ENCODE data around the gene OTOGL.
A peak's percentile ranks its signal among the peaks of the same experiment; 100 is the strongest.

The OTOGL gene

GRCh38 chr12:80317899-80318298 is 218.6 kb downstream of the OTOGL start:
- no peak overlapping the region for H3K27ac ChIP-seq
- TF ChIP-seq CTCF (IDR thresholded peaks at IDR 0.05), result no peak

- TF ChIP-seq ZFX (IDR thresholded peaks at IDR 0.05; ENCODE audit: borderline replicate concordance), result no peak
- no peak for TF ChIP-seq CTCF (IDR thresholded peaks at IDR 0.05)
- H3K27ac ChIP-seq, result peak overlapping the region; percentile 74
These were observed 220.9 kb downstream of the OTOGL start for GRCh38 chr12:80320121-80320678.

GRCh38 chr12:80321653-80322052 is 222.3 kb downstream of the OTOGL start:
- TF ChIP-seq CTCF (IDR thresholded peaks at IDR 0.05) (no peak), ZFX (IDR thresholded peaks at IDR 0.05; ENCODE audit: borderline replicate concordance) (no peak)
- peak overlapping the region; percentile 74 for H3K27ac ChIP-seq

- TF ChIP-seq ZFX (IDR thresholded peaks at IDR 0.05; ENCODE audit: borderline replicate concordance) (no peak), CTCF (IDR thresholded peaks at IDR 0.05) (no peak; the same call in 1 of the 2 replicates)
- peak overlapping the region; percentile 14; the same call in 1 of the 2 replicates for H3K27ac ChIP-seq
These were observed 226.0 kb downstream of the OTOGL start for GRCh38 chr12:80325167-80325959.

GRCh38 chr12:80332827-80333226 is 233.5 kb downstream of the OTOGL start:
- TF ChIP-seq CTCF (IDR thresholded peaks at IDR 0.05) (no peak), ZFX (IDR thresholded peaks at IDR 0.05; ENCODE audit: borderline replicate concordance) (no peak)
- H3K27ac ChIP-seq, result no peak overlapping the region

- no peak overlapping the region for H3K27ac ChIP-seq
- no peak for TF ChIP-seq ZFX (IDR thresholded peaks at IDR 0.05; ENCODE audit: borderline replicate concordance)
- TF ChIP-seq CTCF (IDR thresholded peaks at IDR 0.05), result no peak
These were observed 253.1 kb downstream of the OTOGL start for GRCh38 chr12:80352474-80352873.

GRCh38 chr12:80353254-80353653 is 253.9 kb downstream of the OTOGL start:
- H3K27ac ChIP-seq, result no peak overlapping the region
- no peak for TF ChIP-seq ZFX (IDR thresholded peaks at IDR 0.05; ENCODE audit: borderline replicate concordance)
- TF ChIP-seq CTCF (IDR thresholded peaks at IDR 0.05), result no peak
